ENCODE results near the gene EFNA5. TPM values are rescaled to one million over a fixed set of nuclear protein-coding genes. Genes with fewer than 3 reads are reported as not detected.

Gene EFNA5
- total and polyA plus RNA-seq, 10 of the 15 experiments (the other 5 are each of a cell fraction or from before 2014, with no cell fraction given), result 0.19 to 12.6 (median 3.9) TPM

DNA sequence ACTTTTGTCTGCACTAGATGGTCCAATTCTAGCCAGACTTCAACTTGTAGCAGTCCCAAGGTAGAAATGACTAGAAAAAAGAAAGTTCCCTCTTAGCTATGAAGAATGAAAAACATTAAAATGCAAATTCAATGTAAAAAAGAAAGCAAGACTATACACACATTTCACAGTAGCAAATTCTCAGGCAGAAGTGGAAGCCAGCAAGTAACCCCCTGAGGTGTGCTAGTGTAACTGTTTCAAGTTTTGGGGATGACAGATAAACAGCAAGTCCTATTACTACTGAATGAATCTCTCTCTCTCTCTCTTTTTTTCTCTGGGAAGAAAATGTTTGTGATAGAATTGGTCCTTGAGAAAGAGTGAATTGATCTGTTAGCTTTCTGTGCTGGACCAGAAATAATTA lies 185.6 kb downstream of the EFNA5 start:
- ChIA-PET SMC1A (ENCODE audit: uncharacterized antibody, unreplicated experiment) (interaction anchor here (0.9 to 3.5 kb wide), 10 partner anchors 9 to 110 kb away, joined by 3 to 11 read pairs (median 5); no protein-coding TSS in a partner anchor), CTCF (interaction anchor here (1.0 to 1.5 kb wide), 3 partner anchors 8 to 87 kb away, joined by 4 to 5 read pairs (median 4); no protein-coding TSS in a partner anchor), RAD21 (ENCODE audit: unreplicated experiment) (interaction anchor here (0.9 to 2.0 kb wide), 6 partner anchors 13 to 89 kb away, joined by 3 to 6 read pairs (median 4); no protein-coding TSS in a partner anchor), POLR2A (interaction anchor here (0.9 to 1.2 kb wide), 2 partner anchors 86 to 91 kb away, joined by 3 read pairs; no protein-coding TSS in a partner anchor)
- FAIRE-seq (no peak), ATAC-seq (peak; percentile 69), DNase-seq (ENCODE audit: low read depth, low spot score) (peak; percentile 41)
- intact Hi-C loops (cut with micrococcal nuclease; ENCODE audit: unreplicated experiment) (no loop called here), in situ Hi-C loops (cut with MboI) (no loop called here)
- Histone ChIP-seq H3K4me3 (no peak overlapping the region), H3K9me3 (replicated peaks; ENCODE audit: control insufficient read depth, insufficient read depth, low read length) (peaks cover 2% of the 10 kb centered on the region; the same call in 1 of the 3 replicates), H3K4me2 (ENCODE audit: control insufficient read depth, insufficient read depth) (peak overlapping the region; percentile 28; the same call in 1 of the 2 replicates), H3K36me3 (ENCODE audit: control insufficient read depth in 2 of 2, insufficient read depth in 2 of 2, low read length in 1 of 2) (no peaks in the 10 kb centered on the region), H3K79me2 (ENCODE audit: control insufficient read depth, insufficient read depth, low read length) (peaks cover 5% of the 10 kb centered on the region), H2AFZ (ENCODE audit: control insufficient read depth, low read depth, low read length) (no peak overlapping the region), H3K27ac (ENCODE audit: control insufficient read depth, insufficient read depth) (no peak overlapping the region), H4K20me1 (ENCODE audit: control insufficient read depth, insufficient read depth) (no peaks in the 10 kb centered on the region), H3K4me1 (ENCODE audit: control insufficient read depth, insufficient read depth, low read length) (peaks cover 24% of the 10 kb centered on the region), H3K27me3 (replicated peaks in 1 of 2; ENCODE audit: control insufficient read depth in 2 of 2, insufficient read depth in 2 of 2, low read length in 1 of 2) (no peaks in the 10 kb centered on the region), H3K9ac (ENCODE audit: control insufficient read depth, insufficient read depth, low read length) (no peak overlapping the region)
- no peak for TF ChIP-seq RAD51 (IDR thresholded peaks at IDR 0.05)
- TF ChIP-seq SMAD5 (IDR thresholded peaks at IDR 0.05; ENCODE audit: low read depth), result no peak
- no peak for TF ChIP-seq JUNB (IDR thresholded peaks at IDR 0.05)
- TF ChIP-seq, protein P1, sequence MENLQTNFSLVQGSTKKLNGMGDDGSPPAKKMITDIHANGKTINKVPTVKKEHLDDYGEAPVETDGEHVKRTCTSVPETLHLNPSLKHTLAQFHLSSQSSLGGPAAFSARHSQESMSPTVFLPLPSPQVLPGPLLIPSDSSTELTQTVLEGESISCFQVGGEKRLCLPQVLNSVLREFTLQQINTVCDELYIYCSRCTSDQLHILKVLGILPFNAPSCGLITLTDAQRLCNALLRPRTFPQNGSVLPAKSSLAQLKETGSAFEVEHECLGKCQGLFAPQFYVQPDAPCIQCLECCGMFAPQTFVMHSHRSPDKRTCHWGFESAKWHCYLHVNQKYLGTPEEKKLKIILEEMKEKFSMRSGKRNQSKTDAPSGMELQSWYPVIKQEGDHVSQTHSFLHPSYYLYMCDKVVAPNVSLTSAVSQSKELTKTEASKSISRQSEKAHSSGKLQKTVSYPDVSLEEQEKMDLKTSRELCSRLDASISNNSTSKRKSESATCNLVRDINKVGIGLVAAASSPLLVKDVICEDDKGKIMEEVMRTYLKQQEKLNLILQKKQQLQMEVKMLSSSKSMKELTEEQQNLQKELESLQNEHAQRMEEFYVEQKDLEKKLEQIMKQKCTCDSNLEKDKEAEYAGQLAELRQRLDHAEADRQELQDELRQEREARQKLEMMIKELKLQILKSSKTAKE (IDR thresholded peaks at IDR 0.05; ENCODE audit: low read depth, poor library complexity, severe bottlenecking), result peak; percentile 48
- TF ChIP-seq SREBF1 (IDR thresholded peaks at IDR 0.05; ENCODE audit: low read length), result no peak
- no peak for TF ChIP-seq ZNF207 (IDR thresholded peaks at IDR 0.05; ENCODE audit: borderline replicate concordance)
- no peak for TF ChIP-seq NFXL1 (IDR thresholded peaks at IDR 0.05; ENCODE audit: borderline replicate concordance)
- no peak for TF ChIP-seq SMAD1 (IDR thresholded peaks at IDR 0.05; ENCODE audit: low read depth, partially characterized antibody)
- 0 out of 3 replicates have a peak, but pooled peaks have one; percentile 40 for TF ChIP-seq POU2F2 (IDR thresholded peaks at IDR 0.05; ENCODE audit: borderline replicate concordance, low read depth, low read length)
- TF ChIP-seq YY1 (IDR thresholded peaks at IDR 0.05; ENCODE audit: low read depth, low read length), result no peak
- TF ChIP-seq, protein P2, sequence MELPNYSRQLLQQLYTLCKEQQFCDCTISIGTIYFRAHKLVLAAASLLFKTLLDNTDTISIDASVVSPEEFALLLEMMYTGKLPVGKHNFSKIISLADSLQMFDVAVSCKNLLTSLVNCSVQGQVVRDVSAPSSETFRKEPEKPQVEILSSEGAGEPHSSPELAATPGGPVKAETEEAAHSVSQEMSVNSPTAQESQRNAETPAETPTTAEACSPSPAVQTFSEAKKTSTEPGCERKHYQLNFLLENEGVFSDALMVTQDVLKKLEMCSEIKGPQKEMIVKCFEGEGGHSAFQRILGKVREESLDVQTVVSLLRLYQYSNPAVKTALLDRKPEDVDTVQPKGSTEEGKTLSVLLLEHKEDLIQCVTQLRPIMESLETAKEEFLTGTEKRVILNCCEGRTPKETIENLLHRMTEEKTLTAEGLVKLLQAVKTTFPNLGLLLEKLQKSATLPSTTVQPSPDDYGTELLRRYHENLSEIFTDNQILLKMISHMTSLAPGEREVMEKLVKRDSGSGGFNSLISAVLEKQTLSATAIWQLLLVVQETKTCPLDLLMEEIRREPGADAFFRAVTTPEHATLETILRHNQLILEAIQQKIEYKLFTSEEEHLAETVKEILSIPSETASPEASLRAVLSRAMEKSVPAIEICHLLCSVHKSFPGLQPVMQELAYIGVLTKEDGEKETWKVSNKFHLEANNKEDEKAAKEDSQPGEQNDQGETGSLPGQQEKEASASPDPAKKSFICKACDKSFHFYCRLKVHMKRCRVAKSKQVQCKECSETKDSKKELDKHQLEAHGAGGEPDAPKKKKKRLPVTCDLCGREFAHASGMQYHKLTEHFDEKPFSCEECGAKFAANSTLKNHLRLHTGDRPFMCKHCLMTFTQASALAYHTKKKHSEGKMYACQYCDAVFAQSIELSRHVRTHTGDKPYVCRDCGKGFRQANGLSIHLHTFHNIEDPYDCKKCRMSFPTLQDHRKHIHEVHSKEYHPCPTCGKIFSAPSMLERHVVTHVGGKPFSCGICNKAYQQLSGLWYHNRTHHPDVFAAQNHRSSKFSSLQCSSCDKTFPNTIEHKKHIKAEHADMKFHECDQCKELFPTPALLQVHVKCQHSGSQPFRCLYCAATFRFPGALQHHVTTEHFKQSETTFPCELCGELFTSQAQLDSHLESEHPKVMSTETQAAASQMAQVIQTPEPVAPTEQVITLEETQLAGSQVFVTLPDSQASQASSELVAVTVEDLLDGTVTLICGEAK (IDR thresholded peaks at IDR 0.05; ENCODE audit: borderline replicate concordance), result no peak
- TF ChIP-seq STAT1 (conservative IDR thresholded peaks at IDR 0.05), result no peak
- no peak for TF ChIP-seq CHD1 (IDR thresholded peaks at IDR 0.05; ENCODE audit: low read depth, low read length)
- TF ChIP-seq IRF4 (IDR thresholded peaks at IDR 0.05; ENCODE audit: low read depth, low read length), result no peak
- no peak for TF ChIP-seq LARP7 (IDR thresholded peaks at IDR 0.05)
- no peak for TF ChIP-seq RFX5 (IDR thresholded peaks at IDR 0.05; ENCODE audit: low read depth, low read length)
- peak in 1 of 2 experiments; percentile 17; a peak in 2 of 4 replicates for TF ChIP-seq IKZF2 (IDR thresholded peaks at IDR 0.05)
- TF ChIP-seq RBBP5 (conservative IDR thresholded peaks at IDR 0.05), result no peak
- no peak for TF ChIP-seq FOS (IDR thresholded peaks at IDR 0.05; ENCODE audit: borderline replicate concordance, extremely low read depth, insufficient read length)
- TF ChIP-seq FOXM1 (IDR thresholded peaks at IDR 0.05; ENCODE audit: low read depth, low read length), result no peak
- TF ChIP-seq NR2C2 (IDR thresholded peaks at IDR 0.05; ENCODE audit: borderline replicate concordance, control insufficient read depth, insufficient read length, low read depth), result no peak
- BruUV-seq (replicated peaks), result no TSS peak
